ENCODE results near the gene KRTAP10-1.

Gene KRTAP10-1

GRCh38 chr21:44548922-44549321 lies 8.9 kb upstream of the KRTAP10-1 start:
- no peak for DNase-seq (ENCODE audit: low spot score)

GRCh38 chr21:44548381-44548780 lies 8.4 kb upstream of the KRTAP10-1 start:
- no peak for DNase-seq (ENCODE audit: low spot score)

GRCh38 chr21:44547656-44548331 lies 7.8 kb upstream of the KRTAP10-1 start:
- no peak for DNase-seq (ENCODE audit: low spot score)

- no peak for DNase-seq (ENCODE audit: low spot score)
These were observed 4.6 kb upstream of the KRTAP10-1 start for GRCh38 chr21:44544566-44544965.

- no peak for DNase-seq (ENCODE audit: low spot score)
These were observed 2.7 kb upstream of the KRTAP10-1 start for GRCh38 chr21:44542716-44543115.

- no peak for DNase-seq (ENCODE audit: low spot score)
These were observed 820 bp upstream of the KRTAP10-1 start for GRCh38 chr21:44540741-44541288.

DNA sequence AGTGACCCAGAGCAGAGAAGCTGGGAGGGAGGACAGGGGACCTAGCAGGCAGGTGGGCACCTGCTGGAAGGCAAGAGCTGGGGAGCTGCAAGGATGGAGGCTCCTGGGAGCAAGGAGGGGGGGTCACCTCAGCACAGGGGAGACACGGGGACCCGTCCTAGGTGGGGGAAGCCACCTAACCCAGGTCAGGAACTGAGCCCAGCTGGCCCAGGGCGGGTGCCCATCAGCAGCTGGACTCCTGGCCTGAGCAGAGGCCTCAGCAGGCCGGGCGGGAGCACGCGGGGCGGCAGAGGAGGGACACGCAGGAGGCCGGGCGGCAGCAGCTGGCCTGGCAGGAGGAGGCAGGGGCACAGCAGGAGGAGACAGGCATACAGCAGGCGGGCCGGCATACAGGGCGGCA lies 949 bp downstream of the KRTAP10-1 start:
- DNase-seq (ENCODE audit: low spot score): no peak

DNA sequence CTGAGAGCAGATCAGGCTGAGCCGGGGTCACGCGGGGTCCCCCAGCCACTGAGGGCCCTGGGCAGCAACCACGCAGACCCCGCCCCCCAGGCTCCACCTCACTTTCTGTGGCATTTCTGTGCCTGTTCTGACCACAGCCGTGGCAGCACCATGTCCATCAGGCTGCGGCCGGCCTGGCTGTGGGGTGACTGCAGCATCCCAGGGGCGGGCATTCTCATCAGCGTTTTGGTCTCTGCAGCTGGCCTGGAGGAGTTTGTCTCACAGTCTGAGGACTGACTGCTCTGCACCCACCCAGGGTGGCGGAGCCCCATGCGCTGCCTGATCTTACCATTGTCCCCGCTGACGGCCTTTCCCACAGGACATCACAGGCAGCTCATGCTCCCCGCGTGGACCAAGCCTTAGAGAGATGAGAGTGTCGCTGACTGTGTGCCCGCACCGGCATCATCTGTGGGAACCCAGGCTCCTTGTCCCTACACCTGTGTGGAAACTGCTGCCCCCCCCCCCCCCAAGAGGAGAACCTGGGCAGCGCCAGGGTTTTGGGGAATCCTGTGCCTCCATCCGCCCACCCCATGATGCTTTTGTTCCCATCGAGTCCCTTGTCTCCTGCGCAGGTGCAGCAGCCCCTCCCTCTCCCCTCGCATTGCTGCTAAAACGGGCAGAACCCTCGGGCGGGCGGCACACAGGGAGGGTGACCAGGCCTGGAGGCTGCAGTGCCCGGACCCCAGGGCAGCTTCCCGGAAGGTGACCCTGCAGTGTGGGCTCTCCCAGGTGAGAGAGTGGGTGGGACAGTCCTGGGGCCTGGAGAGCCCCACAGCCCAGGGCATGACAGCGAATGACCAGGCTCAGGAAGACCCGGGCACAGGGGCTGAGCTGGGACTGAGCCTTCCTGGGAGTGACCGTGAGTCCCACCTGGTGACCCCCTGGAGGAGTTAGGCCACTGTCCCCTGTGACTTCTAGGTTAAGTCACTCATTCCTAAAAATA lies 1.8 kb downstream of the KRTAP10-1 start:
- no peak for DNase-seq (ENCODE audit: low spot score)

- DNase-seq (ENCODE audit: low spot score): no peak
These were observed 4.0 kb downstream of the KRTAP10-1 start for GRCh38 chr21:44535963-44536362.

- no peak for DNase-seq (ENCODE audit: low spot score)
These were observed 5.3 kb downstream of the KRTAP10-1 start for GRCh38 chr21:44534688-44535087.

GRCh38 chr21:44533891-44534627 lies 5.9 kb downstream of the KRTAP10-1 start:
- DNase-seq (ENCODE audit: low spot score): no peak

GRCh38 chr21:44533121-44533890 lies 6.7 kb downstream of the KRTAP10-1 start:
- no peak for DNase-seq (ENCODE audit: low spot score)

DNA sequence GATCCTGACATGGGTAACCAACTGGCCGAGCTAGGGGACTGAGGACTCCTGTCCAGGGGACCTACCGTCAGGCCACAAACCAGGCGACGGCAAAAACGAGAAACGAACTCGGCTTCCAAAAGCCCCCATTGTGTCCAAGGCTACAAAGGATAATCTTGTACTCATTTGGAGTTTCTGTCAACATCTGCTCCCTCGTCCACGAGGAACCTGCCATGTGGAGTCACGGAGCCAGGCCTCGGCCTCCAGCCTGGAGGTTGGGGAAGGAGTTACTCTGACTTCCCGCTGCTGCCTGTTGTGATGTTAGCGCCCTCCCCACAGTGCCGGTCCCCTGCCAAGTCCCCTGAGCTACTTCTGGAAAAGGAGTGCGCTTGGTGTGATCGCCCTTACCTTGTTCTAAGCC lies 7.3 kb downstream of the KRTAP10-1 start:
- DNase-seq (ENCODE audit: low spot score): no peak

DNA sequence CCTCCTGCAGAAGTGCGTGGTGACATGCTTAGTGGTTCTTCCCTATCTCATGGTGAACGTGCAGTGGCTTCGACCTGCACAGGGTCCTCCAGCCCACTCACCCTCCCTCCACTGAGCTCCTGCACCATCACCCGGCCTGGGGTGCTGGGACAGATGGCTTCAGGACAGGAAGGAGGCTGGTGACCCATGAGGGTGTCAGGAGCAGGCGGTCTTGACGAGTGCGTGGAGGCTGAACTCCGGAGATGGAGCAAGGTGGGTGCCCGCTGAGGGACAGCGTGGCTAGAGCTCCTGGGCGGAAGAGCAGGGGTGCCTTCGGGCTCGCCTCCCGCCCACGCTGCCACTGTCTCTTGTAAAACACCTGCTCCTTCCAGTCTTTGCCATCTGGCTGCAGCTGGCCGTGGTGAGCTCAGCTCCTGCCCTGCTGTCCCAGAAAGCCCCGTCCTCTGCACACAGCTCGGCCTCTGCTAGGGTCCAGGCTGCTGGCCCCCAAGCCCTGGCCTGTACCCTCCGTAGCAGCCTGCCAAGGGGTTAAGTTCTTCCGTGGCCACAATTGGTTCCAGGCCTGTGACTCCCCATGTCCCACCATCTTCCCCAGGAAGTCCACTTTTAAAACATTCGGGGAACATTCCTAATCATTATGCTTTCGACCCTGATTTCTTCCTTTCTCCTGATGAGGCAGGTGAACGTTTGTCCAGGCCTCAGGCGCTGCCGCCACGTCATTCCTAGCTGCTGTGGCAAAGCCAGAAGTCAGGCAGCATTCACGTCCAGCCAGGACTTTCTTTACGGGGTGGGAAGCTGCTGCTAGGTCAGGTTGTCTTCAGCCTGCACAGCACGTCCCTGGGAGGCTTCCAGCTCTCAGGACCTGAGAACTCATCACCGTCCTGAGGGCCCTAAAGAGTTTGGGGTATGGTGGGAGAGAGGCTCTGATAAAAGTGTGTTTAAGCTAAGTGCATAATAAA lies 8.1 kb downstream of the KRTAP10-1 start:
- DNase-seq (ENCODE audit: low spot score): no peak

- no peak for DNase-seq (ENCODE audit: low spot score)
These were observed 8.9 kb downstream of the KRTAP10-1 start for GRCh38 chr21:44530903-44531605.

DNA sequence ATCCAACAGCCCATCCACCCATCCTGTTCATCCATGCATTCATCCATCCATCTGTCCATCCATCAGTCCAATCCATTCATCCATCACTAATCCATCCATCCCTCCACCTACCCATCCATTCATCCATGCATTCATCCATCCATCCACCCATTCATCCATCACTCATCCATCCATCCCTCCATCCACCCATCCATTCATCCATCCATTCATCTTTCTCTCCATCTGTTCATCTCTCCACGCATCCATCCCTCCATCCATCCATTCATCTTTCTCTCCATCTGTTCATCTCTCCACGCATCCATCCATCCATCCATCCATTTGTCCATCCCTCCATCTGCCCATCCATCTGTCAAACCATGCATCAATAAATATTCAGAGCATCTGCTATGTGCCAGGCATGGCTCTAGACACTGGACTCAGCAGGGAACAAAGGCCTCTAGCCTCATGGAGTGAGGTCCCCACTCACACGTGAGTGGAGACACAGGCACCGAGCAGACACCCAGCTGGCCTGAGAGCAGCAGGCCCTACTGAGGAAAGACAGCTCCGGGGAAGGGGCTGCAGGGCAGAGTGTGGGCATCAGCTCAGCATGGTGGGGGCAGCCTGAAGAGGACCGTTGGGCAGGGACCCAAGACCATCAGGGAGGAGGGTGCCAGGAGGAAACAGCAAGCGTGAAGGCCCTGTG lies 9.6 kb downstream of the KRTAP10-1 start:
- DNase-seq (ENCODE audit: low spot score): no peak

DNA sequence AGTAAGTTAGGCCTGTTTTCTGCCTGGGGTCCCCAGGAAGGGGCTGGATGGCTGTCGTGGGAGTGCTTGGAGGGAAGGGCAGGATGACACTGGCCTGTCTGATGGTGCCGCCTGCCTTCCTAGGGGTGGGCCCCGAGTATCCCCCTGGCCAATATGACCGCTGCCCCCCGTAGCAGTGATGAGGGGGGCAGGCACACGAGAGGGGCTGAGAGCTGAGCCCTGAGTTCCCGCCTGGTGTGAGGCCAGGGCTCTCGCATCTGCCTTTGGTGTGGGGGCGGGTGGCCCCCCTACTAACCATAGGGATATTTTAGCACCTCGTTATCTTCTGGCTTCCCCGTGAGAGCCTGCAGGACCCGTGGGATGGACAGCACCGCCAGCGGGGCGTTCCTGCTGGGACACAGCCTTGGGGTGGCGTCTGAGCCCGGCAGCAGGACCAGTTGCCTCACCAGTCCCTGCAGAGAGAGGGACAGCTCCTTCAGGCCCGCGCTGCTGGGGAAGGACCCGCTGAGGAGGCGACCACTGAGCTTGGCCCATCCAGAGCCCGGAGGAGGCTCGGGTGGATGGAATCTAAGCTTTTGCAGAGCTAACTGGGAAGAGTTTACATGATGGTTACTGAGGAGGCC lies 10.4 kb downstream of the KRTAP10-1 start:
- no peak for DNase-seq (ENCODE audit: low spot score)

DNA sequence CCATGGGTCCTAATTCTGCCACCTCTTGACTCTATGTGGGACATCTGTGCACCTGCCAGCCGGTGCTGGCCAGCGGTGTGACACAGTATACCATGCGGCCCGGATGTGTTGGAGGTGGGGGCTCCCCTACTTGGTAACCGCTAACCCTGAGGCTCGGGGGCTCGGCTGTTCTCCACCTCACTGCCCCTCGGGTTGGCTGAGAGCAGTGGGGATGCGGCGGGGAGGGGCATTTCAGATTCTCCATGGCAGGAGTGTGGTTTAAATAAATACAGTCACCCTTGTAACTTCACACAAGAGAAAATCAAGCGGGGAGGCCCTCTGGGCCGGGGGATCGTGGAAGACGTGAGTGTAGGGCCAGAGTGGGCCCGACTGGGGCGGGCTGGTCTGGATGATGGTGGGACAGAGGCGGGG lies 11.0 kb downstream of the KRTAP10-1 start:
- DNase-seq (ENCODE audit: low spot score): no peak

DNA sequence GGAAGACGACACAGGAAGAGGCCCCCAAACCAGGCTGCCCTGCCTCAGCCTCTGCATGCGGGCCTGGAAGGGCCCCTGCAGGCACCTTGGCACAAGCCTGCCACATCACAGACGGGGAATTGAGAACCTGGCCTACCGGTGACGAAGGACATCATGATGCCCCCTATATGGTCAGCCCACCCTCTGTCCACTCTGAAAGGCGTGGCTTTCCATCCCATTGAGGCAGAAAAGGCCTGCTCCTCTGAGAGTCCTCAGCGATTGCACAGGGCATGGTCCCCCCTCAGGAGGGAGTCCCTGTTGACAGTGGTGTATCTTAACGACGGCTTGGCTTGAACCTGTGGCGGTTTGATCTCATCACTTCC lies 11.4 kb downstream of the KRTAP10-1 start:
- DNase-seq (ENCODE audit: low spot score): no peak

Data from globus pallidus (tissue), 1 donor.